Gastroesophageal sphincter (tissue), 4 donors: ENCODE measurements around the gene NFIX. TPM values are rescaled to one million over a fixed set of nuclear protein-coding genes. Genes with fewer than 3 reads are reported as not detected.

Experiments used
- ATAC-seq: fragments of 150-250 bp; one replicate; pipeline ENCODE4 v1.9.1; 2016; ENCODE audit warnings: mild to moderate bottlenecking, moderate library complexity
- H3K27ac ChIP-seq, 4 donors: fragments of 200-600 bp; sonication (generic) in 3 of 4; 1 replicate in 3 of 4; 2 replicates in 1 of 4; pipeline ENCODE4 v1.5.1; 2016 to 2019
- H3K27me3 ChIP-seq: fragments of 200-600 bp; sonication (generic); one replicate; pipeline ENCODE4 v1.5.1; 2019
- H3K36me3 ChIP-seq, 2 donors: fragments of 200-600 bp; sonication (generic); one replicate each; pipeline ENCODE4 v1.5.1; 2019; ENCODE audit warnings: control low read depth in 1 of 2
- H3K4me1 ChIP-seq, 3 donors: fragments of 200-600 bp; sonication (generic); 1 replicate in 2 of 3; 2 replicates in 1 of 3; pipeline ENCODE4 v1.5.1; 2016 to 2019; ENCODE audit warnings: control low read depth in 2 of 3
- H3K4me3 ChIP-seq, 2 donors: fragments of 200-600 bp; sonication (generic); one replicate each; pipeline ENCODE4 v1.5.1; 2019; ENCODE audit warnings: mild to moderate bottlenecking in 1 of 2, moderate library complexity in 1 of 2
- H3K9me3 ChIP-seq, 3 donors: fragments of 200-600 bp; sonication (generic); one replicate each; pipeline ENCODE4 v1.5.1; 2017 to 2019; ENCODE audit warnings: control low read depth in 2 of 3
- CTCF ChIP-seq, 4 experiments: fragments of 200-600 bp in 2 of 4; fragments of 450-650 bp in 2 of 4; sonication (generic) in 1 of 4; IDR thresholded peaks; one replicate each; pipeline ENCODE4 v1.5.1; 2017 to 2019; ENCODE audit warnings: antibody characterized with exemption in 4 of 4, mild to moderate bottlenecking in 2 of 4, moderate library complexity in 2 of 4
- EP300 ChIP-seq: sonication (generic); formaldehyde crosslinking; IDR thresholded peaks from one replicate; pipeline ENCODE4 v1.6.1; 2017; ENCODE audit warnings: antibody characterized with exemption, mild to moderate bottlenecking
- POLR2A ChIP-seq, 2 donors: fragments of 450-650 bp; IDR thresholded peaks; one replicate each; pipeline ENCODE4 v1.6.1; 2017; ENCODE audit warnings: antibody characterized with exemption in 2 of 2, mild to moderate bottlenecking in 2 of 2, moderate library complexity in 1 of 2
- POLR2AphosphoS5 ChIP-seq: sonication (generic); formaldehyde crosslinking; IDR thresholded peaks from one replicate; pipeline ENCODE4 v1.6.1; 2017; ENCODE audit warnings: antibody characterized with exemption
- WGBS, 2 donors: methylation state at CpG; one replicate each; pipeline ENCODE4 v1.1.5; 2018; ENCODE audit warnings: low coverage in 1 of 2; 5-methylcytosine and 5-hydroxymethylcytosine counted together
- total RNA-seq, 4 donors: library from RNA; depleted of rRNA; stranded (reverse); fragments of >200 nt; gene quantifications; one replicate each; pipeline ENCODE4 v1.1.0, GENCODE V29; 2016

NFIX gene
- total RNA-seq, 4 donors from 2014 or later = 44.7 to 145 (median 72.4) TPM

GRCh38 chr19:13037161-13037560, 41.9 kb downstream of the NFIX start:
- Histone ChIP-seq H3K27ac (peak overlapping the region; percentile 75 to 98 (median 90)), H3K4me3 (no peak overlapping the region), H3K4me1 (peaks cover 39 to 100% (median 80%) of the 10 kb centered on the region in 3 donors), H3K36me3 (no peaks in the 10 kb centered on the region), H3K9me3 (no peaks in the 10 kb centered on the region), H3K27me3 (no peaks in the 10 kb centered on the region)
- 0 to 7% methylated on average over 2 to 3 of the region's 7 CpGs for WGBS, 2 donors
- TF ChIP-seq POLR2AphosphoS5 = peak; percentile 76
- no peak for TF ChIP-seq CTCF (IDR thresholded peaks at IDR 0.05)
- ATAC-seq = peak; percentile 55

GRCh38 chr19:13037731-13038130, 42.5 kb downstream of the NFIX start:
- peak overlapping the region; percentile 75 to 98 (median 90) for H3K27ac ChIP-seq
- no peaks in the 10 kb centered on the region for H3K36me3 ChIP-seq
- H3K4me1 ChIP-seq = peaks cover 37 to 100% (median 74%) of the 10 kb centered on the region in 3 donors
- ATAC-seq = no peak
- H3K9me3 ChIP-seq = no peaks in the 10 kb centered on the region
- H3K27me3 ChIP-seq = no peaks in the 10 kb centered on the region
- no peak overlapping the region for H3K4me3 ChIP-seq
- 53 to 70% methylated on average over 2 to 5 of the region's 7 CpGs for WGBS, 2 donors
- TF ChIP-seq EP300 (no peak), CTCF (IDR thresholded peaks at IDR 0.05) (no peak), POLR2AphosphoS5 (no peak), POLR2A (IDR thresholded peaks at IDR 0.05) (no peak)

DNA sequence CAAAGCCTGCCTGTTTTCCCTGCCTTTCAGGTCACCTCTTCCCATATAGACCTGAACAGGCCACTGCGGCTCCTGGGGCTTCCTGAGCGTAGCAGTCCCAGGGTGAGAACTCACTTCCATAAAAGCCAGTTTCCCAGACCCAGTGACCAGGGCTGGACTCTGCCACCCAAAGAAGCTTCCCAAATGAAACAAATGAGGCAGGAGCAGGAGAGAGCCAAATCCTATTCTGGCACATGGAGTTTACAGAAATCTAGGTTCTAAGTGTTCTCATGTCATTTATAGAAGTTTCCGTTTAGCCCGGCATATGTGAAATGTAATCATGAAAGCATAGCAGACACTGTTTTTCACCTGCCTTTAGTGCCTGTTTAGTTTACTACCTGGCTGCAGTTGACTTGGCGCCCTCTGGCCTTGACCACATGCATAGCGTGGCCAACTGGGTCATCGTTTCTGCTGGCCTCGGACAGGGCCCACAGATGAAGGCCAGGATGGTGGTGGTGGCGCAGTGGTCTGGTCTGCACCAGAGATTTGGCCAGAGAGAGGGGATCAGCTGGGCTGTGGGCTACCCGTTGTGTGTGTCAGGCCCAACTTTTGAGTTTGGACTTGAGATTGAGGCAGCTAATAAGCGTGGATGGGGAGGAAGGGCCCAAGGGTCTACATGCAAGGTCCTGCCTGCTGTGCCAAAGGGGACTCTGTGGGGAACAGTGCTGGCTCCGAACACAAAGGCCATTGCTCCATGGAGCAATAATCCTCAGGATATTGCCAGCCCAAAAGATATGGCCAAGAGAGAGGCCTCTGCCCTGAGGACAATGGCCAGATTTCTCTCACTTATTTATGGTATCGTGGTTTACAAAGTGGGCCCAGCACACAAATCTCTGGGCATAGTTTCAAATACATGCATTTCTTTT, 43.3 kb downstream of the NFIX start:
- no peak for TF ChIP-seq CTCF (IDR thresholded peaks at IDR 0.05)
- TF ChIP-seq EP300 = no peak
- no peak for TF ChIP-seq POLR2AphosphoS5
- TF ChIP-seq POLR2A (IDR thresholded peaks at IDR 0.05) = no peak
- Histone ChIP-seq H3K4me1 (peaks cover 30 to 100% (median 71%) of the 10 kb centered on the region in 3 donors), H3K27ac (peak overlapping the region; percentile 75 to 98 (median 90)), H3K36me3 (peaks cover 0 to 3% of the 10 kb centered on the region in 2 donors), H3K9me3 (no peaks in the 10 kb centered on the region), H3K27me3 (no peaks in the 10 kb centered on the region), H3K4me3 (no peak overlapping the region)
- no peak for ATAC-seq
- 56 to 75% methylated on average over 5 to 7 of the region's 13 CpGs for WGBS, 2 donors

DNA sequence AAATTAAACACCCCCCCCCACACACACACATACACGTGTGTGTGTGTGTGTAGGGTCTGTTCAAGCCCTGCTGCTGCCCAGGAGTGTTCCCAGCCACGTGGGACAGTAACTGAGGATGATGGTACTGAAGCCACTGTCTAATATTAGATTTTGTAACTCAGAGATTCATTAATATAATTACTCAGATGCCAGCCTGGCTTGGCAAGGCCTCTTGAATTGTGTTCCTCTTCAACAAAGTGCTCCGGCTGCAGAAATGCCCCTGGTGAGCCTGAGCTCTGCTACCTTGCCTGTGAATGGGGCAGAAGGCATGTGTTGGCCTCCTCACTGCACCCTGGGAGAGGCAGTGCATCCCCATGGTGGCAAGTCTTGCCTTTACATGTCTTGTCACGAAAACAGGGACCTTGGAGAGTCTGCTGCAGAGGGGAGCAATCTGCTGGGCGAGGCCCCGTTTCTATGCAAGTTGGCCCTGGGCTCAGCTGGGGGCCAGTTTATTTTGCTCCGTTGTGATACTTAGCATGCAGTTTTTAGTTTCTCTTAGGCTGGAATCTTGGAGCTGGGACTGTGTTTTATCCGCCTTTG, 44.0 kb downstream of the NFIX start:
- no peak for ATAC-seq
- H3K4me1 ChIP-seq = peaks cover 26 to 100% (median 64%) of the 10 kb centered on the region in 3 donors
- WGBS, 2 donors = 21 to 31% methylated on average over 3 to 6 of the region's 8 CpGs
- H3K4me3 ChIP-seq = no peak overlapping the region
- TF ChIP-seq POLR2A (IDR thresholded peaks at IDR 0.05) (no peak), CTCF (IDR thresholded peaks at IDR 0.05) (no peak), EP300 (no peak), POLR2AphosphoS5 (no peak)
- no peaks in the 10 kb centered on the region for H3K27me3 ChIP-seq
- H3K36me3 ChIP-seq = peaks cover 0 to 5% of the 10 kb centered on the region in 2 donors
- H3K27ac ChIP-seq = peak overlapping the region; percentile 1 to 98 (median 90)
- H3K9me3 ChIP-seq = no peaks in the 10 kb centered on the region
